GM23338 (cell line): ENCODE results near the gene RBM23. TPM values are rescaled to one million over a fixed set of nuclear protein-coding genes. Genes with fewer than 3 reads are reported as not detected.

Experiments
- ATAC-seq: fragments of 200-7000 bp; cut with Tn5 transposase; 3 replicates; pipeline ENCODE4 v1.9.1; 2020
- DNase-seq: peaks from one replicate; pipeline ENCODE4 v3.0.0-alpha.2; 2015; ENCODE audit warnings: low spot score
- H2AFZ ChIP-seq: fragments of 200-600 bp; sonication (generic); 2 replicates; pipeline ENCODE4 v1.8.0; 2016; ENCODE audit warnings: antibody characterized with exemption, mild to moderate bottlenecking, moderate library complexity
- H3F3A ChIP-seq: fragments of 200-600 bp; sonication (generic); replicated peaks from 2 replicates; pipeline ENCODE4 v1.8.0; 2017; ENCODE audit warnings: antibody characterized with exemption, mixed run types, low read depth
- H3K27ac ChIP-seq: fragments of 200-600 bp; sonication (generic); 2 replicates; pipeline ENCODE4 v1.6.1; 2016; ENCODE audit warnings: low read depth
- H3K27me3 ChIP-seq: fragments of 200-600 bp; sonication (generic); 2 replicates; pipeline ENCODE4 v1.8.0; 2016; ENCODE audit warnings: mild to moderate bottlenecking, mixed run types, moderate library complexity; ENCODE audit not compliant: insufficient read depth
- H3K36me3 ChIP-seq: fragments of 200-600 bp; sonication (generic); 2 replicates; pipeline ENCODE4 v1.8.0; 2016; ENCODE audit warnings: mild to moderate bottlenecking; ENCODE audit not compliant: insufficient read depth
- H3K4me1 ChIP-seq: fragments of 200-600 bp; sonication (generic); 2 replicates; pipeline ENCODE4 v1.8.0; 2016; ENCODE audit warnings: mild to moderate bottlenecking, moderate library complexity; ENCODE audit not compliant: insufficient read depth
- H3K4me2 ChIP-seq: fragments of 200-600 bp; sonication (generic); 2 replicates; pipeline ENCODE4 v1.7.1; 2017; ENCODE audit warnings: mixed run types
- H3K4me3 ChIP-seq: fragments of 200-600 bp; sonication (generic); 2 replicates; pipeline ENCODE4 v1.6.1; 2016; ENCODE audit warnings: mixed run types
- H3K79me2 ChIP-seq: fragments of 200-600 bp; sonication (generic); replicated peaks from 2 replicates; pipeline ENCODE4 v1.8.0; 2017; ENCODE audit warnings: mild to moderate bottlenecking; ENCODE audit not compliant: insufficient read depth
- H3K9me2 ChIP-seq: fragments of 200-600 bp; sonication (generic); 2 replicates; pipeline ENCODE4 v1.8.0; 2017; ENCODE audit not compliant: insufficient read depth
- H4K20me1 ChIP-seq: fragments of 200-600 bp; sonication (generic); replicated peaks from 2 replicates; pipeline ENCODE4 v1.8.0; 2017; ENCODE audit warnings: mild to moderate bottlenecking; ENCODE audit not compliant: insufficient read depth
- H3K27ac Mint-ChIP-seq: 2 replicates; pipeline ENCODE4 v1.8.0; 2020; ENCODE audit warnings: inconsistent platforms, mild to moderate bottlenecking, moderate library complexity, mixed read lengths
- H3K27me3 Mint-ChIP-seq: 3 replicates; pipeline ENCODE4 v1.8.0; 2022; ENCODE audit warnings: low read depth, mild to moderate bottlenecking, moderate library complexity, mixed read lengths, inconsistent platforms; ENCODE audit not compliant: insufficient read depth, poor library complexity
- H3K36me3 Mint-ChIP-seq: 3 replicates; pipeline ENCODE4 v1.8.0; 2021; ENCODE audit warnings: low read depth, mild to moderate bottlenecking, inconsistent platforms, moderate library complexity, mixed read lengths
- H3K4me1 Mint-ChIP-seq: 3 replicates; pipeline ENCODE4 v1.8.0; 2020; ENCODE audit warnings: mild to moderate bottlenecking, inconsistent platforms, mixed read lengths
- H3K4me3 Mint-ChIP-seq: 3 replicates; pipeline ENCODE4 v1.8.0; 2021; ENCODE audit warnings: moderate library complexity, mild to moderate bottlenecking, inconsistent platforms, mixed read lengths
- H3K9me3 Mint-ChIP-seq: 3 replicates; pipeline ENCODE4 v1.8.0; 2020; ENCODE audit warnings: moderate library complexity, mild to moderate bottlenecking, inconsistent platforms, mixed read lengths
- CTCF ChIP-seq, 2 experiments: fragments of 200-600 bp in 1 of 2; sonication (generic) in 1 of 2; conservative IDR thresholded peaks; 2 replicates each; pipeline versions ENCODE4 v1.5.1 to v1.6.1; 2016 to 2017; ENCODE audit warnings: antibody characterized with exemption in 2 of 2, low read depth in 2 of 2, mild to moderate bottlenecking in 2 of 2, moderate library complexity in 1 of 2
- EZH2 ChIP-seq: fragments of 200-600 bp; sonication (generic); IDR thresholded peaks from one replicate; pipeline ENCODE4 v1.8.0; 2017; ENCODE audit warnings: antibody characterized with exemption, mild to moderate bottlenecking, low read depth; ENCODE audit not compliant: unreplicated experiment
- EZH2phosphoT487 ChIP-seq: fragments of 200-600 bp; sonication (generic); IDR thresholded peaks from one replicate; pipeline ENCODE4 v1.8.1; 2018; ENCODE audit warnings: antibody characterized with exemption; ENCODE audit not compliant: unreplicated experiment
- NANOG ChIP-seq: IDR thresholded peaks from 2 replicates; pipeline ENCODE4 v1.6.1; 2016; ENCODE audit warnings: antibody characterized with exemption, borderline replicate concordance
- POLR2AphosphoS5 ChIP-seq: IDR thresholded peaks from 2 replicates; pipeline ENCODE4 v1.6.1; 2016; ENCODE audit warnings: antibody characterized with exemption, low read depth
- REST ChIP-seq: IDR thresholded peaks from one replicate; pipeline ENCODE4 v1.6.1; 2018; ENCODE audit warnings: antibody characterized with exemption; ENCODE audit not compliant: unreplicated experiment
- ZNF114 ChIP-seq: fragments of 250-450 bp; sonication (Bioruptor Pico); IDR thresholded peaks from 2 replicates; pipeline ENCODE4 v1.5.0; 2020; ENCODE audit warnings: mild to moderate bottlenecking, moderate library complexity
- ZNF331 ChIP-seq: fragments of 250-450 bp; sonication (Bioruptor Pico); IDR thresholded peaks from 2 replicates; pipeline ENCODE4 v1.5.0; 2020; ENCODE audit warnings: low read depth, mild to moderate bottlenecking, moderate library complexity
- polyA plus RNA-seq: library from polyadenylated mRNA; unstranded; fragments of >200 nt; fragmentation: Nextera tagmentation; extraction: Ambion mirVana; gene quantifications from 2 replicates; pipeline ENCODE4 v1.2.1, GENCODE V29; 2016
- total RNA-seq: library from RNA; depleted of rRNA; stranded (reverse); fragments of >200 nt; shearing (Covaris generic); gene quantifications from 2 replicates; pipeline ENCODE4 v1.2.3, GENCODE V29; 2014

The RBM23 gene
- total and polyA plus RNA-seq, 2 experiments from 2014 or later, result 14.4 to 52.8 TPM

GRCh38 chr14:22866874-22867273 is 52.1 kb downstream of the RBM23 start (continued):
- no peak for TF ChIP-seq REST

- Histone ChIP-seq H3K4me2 (no peak overlapping the region), H3K9me2 (no peaks in the 10 kb centered on the region), H2AFZ (peak overlapping the region; percentile 54; the same call in 1 of the 2 replicates), H3F3A (peaks cover 4% of the 10 kb centered on the region; the same call in 1 of the 2 replicates), H3K79me2 (no peaks in the 10 kb centered on the region), H4K20me1 (no peaks in the 10 kb centered on the region), H3K27me3 (no peaks in the 10 kb centered on the region), H3K4me3 (no peak overlapping the region), H3K27ac (no peak overlapping the region), H3K4me1 (peaks cover 12% of the 10 kb centered on the region; the same call in 1 of the 2 replicates), H3K36me3 (no peaks in the 10 kb centered on the region)
- Mint-ChIP-seq H3K9me3 (no peaks in the 10 kb centered on the region; the same call in 2 of the 3 replicates), H3K4me1 (peaks cover 5% of the 10 kb centered on the region), H3K27ac (no peak overlapping the region), H3K4me3 (no peak overlapping the region; the same call in 2 of the 3 replicates), H3K27me3 (peaks cover 6% of the 10 kb centered on the region), H3K36me3 (no peaks in the 10 kb centered on the region)
- ATAC-seq (peak; percentile 95), DNase-seq (peak; percentile 82)
- no peak for TF ChIP-seq NANOG
- TF ChIP-seq EZH2, result no peak
- no peak for TF ChIP-seq ZNF331 (CRISPR knock-in tag)
- TF ChIP-seq CTCF (conservative IDR thresholded peaks at IDR 0.05; ENCODE audit: low read depth in 2 of 2), result peak; percentile 82 to 86
Observed at GRCh38 chr14:22865424-22866405, 53.2 kb downstream of the RBM23 start.

- H3K4me2 ChIP-seq, result no peak overlapping the region
- H3K9me3 Mint-ChIP-seq, result no peaks in the 10 kb centered on the region; the same call in 2 of the 3 replicates
- H2AFZ ChIP-seq, result peak overlapping the region; percentile 54; the same call in 1 of the 2 replicates
- H3K27me3 ChIP-seq, result no peaks in the 10 kb centered on the region
- H3K9me2 ChIP-seq, result no peaks in the 10 kb centered on the region
- H3K79me2 ChIP-seq, result no peaks in the 10 kb centered on the region
- no peaks in the 10 kb centered on the region for H3K36me3 Mint-ChIP-seq
- no peak overlapping the region for H3K27ac ChIP-seq
- H3K4me1 Mint-ChIP-seq, result no peaks in the 10 kb centered on the region; the same call in 2 of the 3 replicates
- no peaks in the 10 kb centered on the region for H3K27me3 Mint-ChIP-seq
- no peaks in the 10 kb centered on the region for H3F3A ChIP-seq
- H3K36me3 ChIP-seq, result no peaks in the 10 kb centered on the region
- H3K4me3 Mint-ChIP-seq, result no peak overlapping the region; the same call in 2 of the 3 replicates
- no peak overlapping the region for H3K27ac Mint-ChIP-seq
- DNase-seq, result no peak
- H3K4me3 ChIP-seq, result no peak overlapping the region
- ATAC-seq, result no peak
- H4K20me1 ChIP-seq, result no peaks in the 10 kb centered on the region
- peaks cover 5% of the 10 kb centered on the region; the same call in 1 of the 2 replicates for H3K4me1 ChIP-seq
- TF ChIP-seq NANOG (no peak), REST (no peak), ZNF114 (CRISPR knock-in tag) (no peak), CTCF (conservative IDR thresholded peaks at IDR 0.05; ENCODE audit: low read depth in 2 of 2) (no peak), EZH2phosphoT487 (no peak), EZH2 (no peak), POLR2AphosphoS5 (no peak)
Observed at GRCh38 chr14:22864979-22865378, 54.0 kb downstream of the RBM23 start.
